ENCODE data around the gene ZIM2.

GRCh38 chr19:56858026-56858425 is 17.5 kb upstream of the ZIM2 start:
- TF ChIP-seq CTCF (IDR thresholded peaks at IDR 0.05 in 8 of 11, conservative IDR thresholded peaks at IDR 0.05 in 3 of 11): no peak
- TF ChIP-seq POLR2A (IDR thresholded peaks at IDR 0.05): no peak
- TF ChIP-seq POLR2AphosphoS5 (IDR thresholded peaks at IDR 0.05): no peak
